ENCODE measurements around the gene TYMP. TPM values are rescaled to one million over a fixed set of nuclear protein-coding genes. Genes with fewer than 3 reads are reported as not detected.

TYMP gene
- polyA plus RNA-seq, 1 donor (not counting 4 experiments of a cell fraction or from before 2014, with no cell fraction given) = 25.5 TPM

GRCh38 chr22:50507991-50508884, 21.6 kb downstream of the TYMP start, which contains the start of gene NCAPH2:
NCAPH2 (plus strand) TSS chr22:50508224; CDS start chr22:50508338, 114 bp downstream.
- peaks cover 17% of the 10 kb centered on the region for H3K4me1 ChIP-seq (ENCODE audit: control insufficient read depth, extremely low read depth, insufficient read depth, low read length)
- peak within 1 kb of the TSS; percentile 89 for H3K4me2 ChIP-seq (ENCODE audit: control insufficient read depth, extremely low read depth, insufficient read depth, low read depth, low read length)
- peak within 1 kb of the TSS; percentile 97 for H2AFZ ChIP-seq (ENCODE audit: control insufficient read depth, low read length)
- no peak for DNase-seq (ENCODE audit: low read depth, low spot score)
- H3K27ac ChIP-seq (ENCODE audit: control insufficient read depth, insufficient read depth, low read length) = peak within 1 kb of the TSS; percentile 80
- H3K4me3 ChIP-seq (ENCODE audit: control insufficient read depth in 2 of 3, extremely low read depth in 1 of 3, insufficient read depth in 2 of 3, low read depth in 1 of 3, low read length in 3 of 3) = peak within 1 kb of the TSS; percentile 87 to 92 (median 89)
- H3K27me3 ChIP-seq (ENCODE audit: control insufficient read depth, extremely low read depth, insufficient read depth, low read length) = no peaks in the 10 kb centered on the region
- H3K9me1 ChIP-seq (ENCODE audit: control insufficient read depth, extremely low read depth, insufficient read depth, low read length) = no peaks in the 10 kb centered on the region
- dilution Hi-C loops (cut with MboI; ENCODE audit: extremely low pct_ligation_motif_present, low sequenced_read_pairs) = no loop called here
- H3K36me3 ChIP-seq (ENCODE audit: control insufficient read depth in 2 of 2, extremely low read depth in 1 of 2, insufficient read depth in 2 of 2, low read length in 2 of 2) = peaks cover 6 to 9% of the 10 kb centered on the region in 2 experiments
- no peaks in the 10 kb centered on the region for H3K9me3 ChIP-seq (ENCODE audit: control insufficient read depth, low read depth, low read length)
- H3K9ac ChIP-seq (ENCODE audit: control insufficient read depth, extremely low read depth, insufficient read depth, low read length) = peak within 1 kb of the TSS; percentile 90
- TF ChIP-seq EZH2 (IDR thresholded peaks at IDR 0.05; ENCODE audit: low read length) (no peak), CTCF (optimal IDR thresholded peaks at IDR 0.05 in 1 of 3, IDR thresholded peaks at IDR 0.05 in 1 of 3, conservative IDR thresholded peaks at IDR 0.05 in 1 of 3; ENCODE audit: extremely low read depth in 1 of 3, insufficient read depth in 2 of 3, low read length in 3 of 3) (no peak)
- H3K79me2 ChIP-seq (ENCODE audit: control insufficient read depth, insufficient read depth, low read length) = peaks cover 39% of the 10 kb centered on the region
- no peak for FAIRE-seq
- no peaks in the 10 kb centered on the region for H4K20me1 ChIP-seq (ENCODE audit: control insufficient read depth, extremely low read depth, insufficient read depth, low read length)

- H3K79me2 ChIP-seq (ENCODE audit: control insufficient read depth, insufficient read depth, low read length) = peaks cover 34% of the 10 kb centered on the region
- H3K9me1 ChIP-seq (ENCODE audit: control insufficient read depth, extremely low read depth, insufficient read depth, low read length) = no peaks in the 10 kb centered on the region
- no peak for FAIRE-seq
- no peak for DNase-seq (ENCODE audit: low read depth, low spot score)
- H2AFZ ChIP-seq (ENCODE audit: control insufficient read depth, low read length) = peak within 1 kb of the TSS; percentile 97
- H3K36me3 ChIP-seq (ENCODE audit: control insufficient read depth in 2 of 2, extremely low read depth in 1 of 2, insufficient read depth in 2 of 2, low read length in 2 of 2) = peaks cover 6 to 15% of the 10 kb centered on the region in 2 experiments
- H3K4me2 ChIP-seq (ENCODE audit: control insufficient read depth, extremely low read depth, insufficient read depth, low read depth, low read length) = peak within 1 kb of the TSS; percentile 89
- dilution Hi-C loops (cut with MboI; ENCODE audit: extremely low pct_ligation_motif_present, low sequenced_read_pairs) = no loop called here
- no peaks in the 10 kb centered on the region for H3K9me3 ChIP-seq (ENCODE audit: control insufficient read depth, low read depth, low read length)
- peaks cover 17% of the 10 kb centered on the region for H3K4me1 ChIP-seq (ENCODE audit: control insufficient read depth, extremely low read depth, insufficient read depth, low read length)
- no peaks in the 10 kb centered on the region for H4K20me1 ChIP-seq (ENCODE audit: control insufficient read depth, extremely low read depth, insufficient read depth, low read length)
- TF ChIP-seq CTCF (optimal IDR thresholded peaks at IDR 0.05 in 1 of 3, IDR thresholded peaks at IDR 0.05 in 1 of 3, conservative IDR thresholded peaks at IDR 0.05 in 1 of 3; ENCODE audit: extremely low read depth in 1 of 3, insufficient read depth in 2 of 3, low read length in 3 of 3) = no peak
- TF ChIP-seq EZH2 (IDR thresholded peaks at IDR 0.05; ENCODE audit: low read length) = no peak
- H3K27me3 ChIP-seq (ENCODE audit: control insufficient read depth, extremely low read depth, insufficient read depth, low read length) = no peaks in the 10 kb centered on the region
- peak within 1 kb of the TSS; percentile 87 to 92 (median 89) for H3K4me3 ChIP-seq (ENCODE audit: control insufficient read depth in 2 of 3, extremely low read depth in 1 of 3, insufficient read depth in 2 of 3, low read depth in 1 of 3, low read length in 3 of 3)
- H3K27ac ChIP-seq (ENCODE audit: control insufficient read depth, insufficient read depth, low read length) = peak within 1 kb of the TSS; percentile 80
- H3K9ac ChIP-seq (ENCODE audit: control insufficient read depth, extremely low read depth, insufficient read depth, low read length) = peak within 1 kb of the TSS; percentile 90
These were observed 22.3 kb downstream of the TYMP start, which contains the start of gene LMF2 for GRCh38 chr22:50507421-50507990. LMF2 (minus strand) TSS chr22:50507702; CDS start chr22:50507675, 27 bp downstream.

Data from keratinocyte (primary cell).